H7 (cell line): ENCODE results near the gene DUSP15. TPM values are rescaled to one million over a fixed set of nuclear protein-coding genes. Genes with fewer than 3 reads are reported as not detected.
"Not testable (repeated sequence)": the region's sequence is repeated elsewhere in the genome, so short reads cannot be mapped to it uniquely, and the experiment has no call there.

Experiments used
- DNase-seq: peaks from one replicate; pipeline ENCODE4 v3.0.0; 2012
- H3K27me3 ChIP-seq: 2 replicates; pipeline ENCODE4 v1.6.0; 2011; ENCODE audit warnings: mild to moderate bottlenecking, low read length; ENCODE audit not compliant: control insufficient read depth, insufficient read depth
- H3K36me3 ChIP-seq: replicated peaks from 2 replicates; pipeline ENCODE4 v1.5.1; 2011; ENCODE audit warnings: low read length; ENCODE audit not compliant: control insufficient read depth, insufficient read depth
- H3K4me3 ChIP-seq: 2 replicates; pipeline ENCODE4 v1.5.1; 2011; ENCODE audit warnings: low read depth, mild to moderate bottlenecking, control low read depth, low read length, moderate library complexity; ENCODE audit not compliant: insufficient read depth
- total RNA-seq: library from RNA; depleted of rRNA; stranded (reverse); fragments of >200 nt; shearing (Covaris generic); gene quantifications from 2 replicates; pipeline ENCODE4 v1.2.3, GENCODE V29; 2014; rRNA removed

DUSP15 gene
- total RNA-seq, 1 experiment from 2014 or later, result 1.5 TPM

DNA sequence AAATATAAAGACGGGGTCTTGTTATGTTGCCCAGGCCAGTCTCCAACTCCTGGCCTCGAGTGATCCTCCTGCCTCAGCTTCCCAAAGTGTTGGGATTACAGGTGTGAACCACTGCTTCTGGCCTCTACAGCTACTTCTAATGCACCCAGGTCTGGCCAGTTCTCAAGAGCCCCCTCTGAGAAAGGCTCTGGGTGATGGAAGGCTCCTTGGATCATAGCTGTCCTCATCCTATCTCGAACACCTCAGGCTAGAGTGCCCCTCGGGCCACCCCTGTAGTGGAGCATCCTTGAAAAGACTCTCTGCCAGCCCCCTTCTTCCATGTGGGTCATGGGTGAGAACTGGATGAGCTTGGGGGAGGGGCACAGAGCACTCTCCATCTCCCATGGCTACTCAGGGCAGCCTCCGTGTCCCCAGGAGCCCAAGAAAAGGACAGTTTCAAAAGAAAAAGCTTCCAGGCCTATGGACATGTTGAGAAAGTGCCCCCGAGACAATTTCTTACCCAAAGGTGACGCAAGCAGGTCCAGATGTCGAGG lies 51.9 kb downstream of the DUSP15 start:
- no peaks in the 10 kb centered on the region for H3K27me3 ChIP-seq
- DNase-seq, result peak; percentile 58
- H3K4me3 ChIP-seq, result no peak overlapping the region
- no peaks in the 10 kb centered on the region for H3K36me3 ChIP-seq

DNA sequence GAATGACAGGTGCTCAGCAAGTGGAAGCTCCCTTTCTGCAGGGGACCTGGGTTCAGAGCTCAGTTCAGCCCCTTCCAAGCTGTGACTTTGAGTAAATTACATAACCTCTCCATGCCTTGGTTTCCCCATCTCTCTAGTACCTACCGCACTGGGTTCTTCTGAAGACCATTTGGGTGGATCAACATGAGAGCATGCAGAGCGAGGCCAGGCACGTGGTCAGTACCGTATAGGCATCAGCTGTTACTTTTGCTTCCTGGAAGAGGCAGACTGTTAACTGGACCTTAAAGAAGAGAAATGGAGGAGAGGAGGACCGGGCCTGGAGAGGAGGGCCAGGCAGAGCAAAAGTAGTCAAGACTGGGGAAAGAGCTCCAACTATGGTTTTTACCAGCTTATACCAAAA lies 52.9 kb downstream of the DUSP15 start:
- H3K36me3 ChIP-seq, result no peaks in the 10 kb centered on the region
- no peak overlapping the region for H3K4me3 ChIP-seq
- H3K27me3 ChIP-seq, result no peaks in the 10 kb centered on the region
- DNase-seq, result no peak

DNA sequence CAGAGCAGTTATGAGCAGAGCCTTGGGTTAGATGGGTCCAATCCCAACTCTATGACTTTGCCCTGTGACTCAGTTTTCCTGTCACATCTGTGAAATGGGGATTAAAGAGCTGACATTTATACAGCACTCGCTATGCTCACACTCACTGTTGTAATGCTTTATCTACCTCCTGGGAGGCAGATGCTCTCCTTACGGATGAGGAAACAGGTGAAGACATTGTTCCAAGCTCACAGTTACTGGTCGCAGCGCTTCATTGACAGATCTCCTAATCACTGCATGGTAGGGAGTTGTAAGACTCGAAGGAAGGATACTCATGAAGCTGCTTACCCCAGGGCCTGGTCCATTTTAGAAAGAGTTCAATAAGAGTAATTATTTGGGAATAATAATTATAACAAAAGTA lies 54.1 kb downstream of the DUSP15 start:
- Histone ChIP-seq H3K36me3 (no peaks in the 10 kb centered on the region), H3K27me3 (no peaks in the 10 kb centered on the region), H3K4me3 (no peak overlapping the region)
- peak; percentile 43 for DNase-seq

DNA sequence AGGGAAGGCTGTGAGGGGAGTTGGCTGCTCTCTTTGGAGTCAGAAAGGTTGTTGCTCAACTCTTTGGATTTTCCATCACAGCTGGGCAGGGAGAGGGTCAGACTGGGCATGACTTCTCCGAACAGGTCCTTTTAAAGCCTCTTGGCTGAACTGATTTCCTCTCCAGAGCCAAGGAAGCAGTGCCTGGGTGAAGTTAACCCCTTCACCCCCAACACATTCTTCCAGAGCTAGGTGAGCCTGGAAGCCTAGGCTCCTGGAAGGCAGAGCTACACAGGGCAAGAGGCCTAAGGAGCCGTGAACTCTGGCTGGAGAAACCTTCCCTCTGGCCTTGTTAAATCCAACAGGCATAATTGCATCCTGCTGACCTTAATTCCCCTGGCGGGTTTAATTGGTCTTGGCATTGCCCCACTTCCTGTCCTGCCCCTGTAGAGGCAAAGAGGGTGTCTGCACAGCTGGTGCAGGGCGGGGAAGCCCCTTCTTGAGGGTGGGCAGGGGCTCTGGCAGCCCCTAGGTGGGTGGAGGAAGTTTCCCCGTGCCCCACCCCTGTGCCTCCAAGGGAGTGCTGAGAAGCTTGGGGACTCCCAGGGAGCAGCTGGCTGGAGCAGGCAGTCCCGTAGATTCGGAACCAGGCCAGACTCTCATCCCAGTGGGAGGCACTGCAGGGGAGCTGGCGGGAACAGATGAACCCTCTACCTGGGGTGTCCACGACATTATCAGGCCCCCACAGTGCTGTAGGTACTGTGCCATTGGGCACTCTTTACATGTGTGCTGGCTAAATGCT lies 54.7 kb downstream of the DUSP15 start:
- no peaks in the 10 kb centered on the region for H3K36me3 ChIP-seq
- no peaks in the 10 kb centered on the region for H3K27me3 ChIP-seq
- peak; percentile 79 for DNase-seq
- no peak overlapping the region for H3K4me3 ChIP-seq

DNA sequence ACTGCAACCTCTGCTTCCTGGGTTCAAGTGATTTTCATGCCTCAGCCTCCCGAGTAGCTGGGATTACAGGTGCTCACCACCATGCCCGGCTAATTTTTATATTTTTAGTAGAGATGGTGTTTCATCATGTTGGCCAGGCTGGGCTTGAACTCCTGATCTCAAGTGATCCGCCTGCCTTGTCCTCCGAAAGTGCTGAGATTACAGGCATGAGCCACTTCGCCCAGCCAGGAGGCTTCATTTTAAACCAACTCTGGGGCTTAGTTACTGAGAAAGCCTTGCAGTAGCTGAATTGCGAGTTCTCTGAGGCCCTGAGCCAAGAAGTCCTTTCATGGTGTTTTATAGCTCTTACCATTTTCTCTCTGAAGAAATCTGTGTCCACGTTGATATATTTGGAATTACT lies 56.2 kb downstream of the DUSP15 start:
- H3K4me3 ChIP-seq, H3K36me3 ChIP-seq, H3K27me3 ChIP-seq, DNase-seq: not testable (repeated sequence)

DNA sequence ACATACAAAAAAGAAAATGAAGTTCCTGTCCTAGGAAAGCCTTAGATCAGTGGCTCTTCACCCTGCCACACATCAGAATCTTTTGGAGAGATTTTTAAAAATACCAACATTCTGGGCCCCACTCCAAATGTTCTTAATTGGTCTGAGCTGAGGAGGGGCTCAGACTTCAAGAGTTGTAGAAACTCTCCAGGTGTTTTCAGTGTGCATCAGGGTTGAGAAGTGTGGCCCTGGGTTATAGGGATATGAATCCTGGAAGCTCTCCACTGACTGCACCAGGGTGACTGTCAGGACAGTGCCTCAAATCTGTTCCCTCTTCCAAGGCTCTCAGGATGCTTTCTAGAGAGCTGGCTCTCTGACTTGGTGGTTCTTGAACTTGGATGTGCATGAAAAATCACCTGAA lies 56.7 kb downstream of the DUSP15 start:
- no peak for DNase-seq
- H3K27me3 ChIP-seq, result no peaks in the 10 kb centered on the region
- H3K36me3 ChIP-seq, result no peaks in the 10 kb centered on the region
- H3K4me3 ChIP-seq, result no peak overlapping the region

DNA sequence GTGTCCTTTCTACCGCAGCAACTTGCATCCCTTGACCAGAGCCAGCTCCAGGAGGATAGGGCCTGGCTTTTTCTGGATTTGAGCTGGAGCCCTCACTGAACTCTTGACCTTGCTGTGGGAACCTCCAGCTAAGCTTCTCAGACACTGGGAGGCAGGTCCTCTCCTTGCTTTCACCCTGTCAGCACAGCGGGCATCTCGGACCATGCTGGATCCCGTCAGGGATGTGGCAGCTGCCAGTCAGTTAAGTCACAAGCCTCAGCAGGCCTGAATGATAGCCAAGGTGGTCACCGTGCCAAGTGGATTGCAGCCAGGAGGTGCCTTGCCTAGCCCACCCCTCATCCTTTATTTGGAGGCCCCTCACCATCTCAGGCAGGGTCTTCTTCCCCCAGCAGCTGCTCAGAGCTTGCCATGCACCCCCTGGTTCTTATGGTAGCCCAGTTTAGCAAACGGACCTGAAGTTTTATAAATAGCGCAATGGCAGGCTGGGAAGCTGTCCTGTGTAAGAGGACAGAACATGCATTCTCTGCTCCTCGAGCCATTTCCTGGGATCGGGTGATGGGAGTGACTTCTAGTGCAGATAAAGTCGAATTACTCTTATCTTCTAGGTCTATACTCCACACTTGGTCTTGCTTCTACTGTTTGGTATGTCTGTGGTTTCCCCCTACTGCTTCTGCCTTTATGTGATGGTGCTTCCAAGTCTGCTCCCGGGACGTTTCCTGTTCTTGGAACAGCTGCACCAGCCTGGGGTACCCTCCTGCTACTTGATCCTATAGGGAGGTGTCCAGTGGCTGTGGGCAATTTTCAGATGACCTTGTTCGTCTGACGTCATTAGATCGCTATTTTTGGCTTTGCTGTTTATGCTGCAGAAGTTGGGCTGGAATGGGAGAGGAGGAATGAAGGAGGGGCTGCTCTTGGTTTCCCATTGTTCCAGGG lies 58.3 kb downstream of the DUSP15 start:
- no peak overlapping the region for H3K4me3 ChIP-seq
- no peak for DNase-seq
- no peaks in the 10 kb centered on the region for H3K27me3 ChIP-seq
- no peaks in the 10 kb centered on the region; the same call in 1 of the 2 replicates for H3K36me3 ChIP-seq

DNA sequence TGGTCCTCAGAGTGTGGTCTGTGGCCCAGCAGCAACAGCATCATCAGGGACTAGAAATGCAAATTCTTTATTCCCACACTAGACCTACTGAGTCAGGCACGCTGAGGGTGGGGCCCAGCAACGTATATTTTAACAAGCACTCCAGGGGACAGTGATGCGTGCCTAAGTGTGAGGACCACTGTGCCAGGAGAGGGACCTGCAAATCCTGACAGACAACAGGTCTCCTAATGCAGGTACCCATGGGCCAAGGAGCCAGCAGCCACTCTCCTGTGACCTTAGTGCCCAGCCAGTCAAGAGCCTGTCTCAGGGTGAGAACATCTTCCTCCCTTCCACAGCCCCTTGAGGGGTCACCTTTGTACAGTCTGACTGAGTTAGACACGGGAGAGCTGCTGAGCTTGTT lies 59.1 kb downstream of the DUSP15 start:
- Histone ChIP-seq H3K36me3 (peaks cover 3% of the 10 kb centered on the region), H3K4me3 (no peak overlapping the region), H3K27me3 (no peaks in the 10 kb centered on the region)
- no peak for DNase-seq

Other genes with a start within 250 kb of the DUSP15 start
- gene COX4I2, start 232.6 kb downstream of the DUSP15 start, total RNA-seq, result 0.21 TPM in 1 of 2 replicates, not detected in the other
- 38.5 and 53.6 TPM in 2 replicates for gene BCL2L1, start 147.7 kb downstream of the DUSP15 start, total RNA-seq
- gene TPX2, start 131.2 kb downstream of the DUSP15 start, total RNA-seq, result 119 and 157 TPM in 2 replicates
- 0.21 TPM in 1 of 2 replicates, not detected in the other for gene MYLK2, start 51.2 kb downstream of the DUSP15 start, total RNA-seq
- 0.38 TPM in 1 of 2 replicates, not detected in the other for gene FOXS1, start 24.9 kb downstream of the DUSP15 start, total RNA-seq
- gene TTLL9, start 107 bp upstream of the DUSP15 start, total RNA-seq, result 0.14 TPM in 1 of 2 replicates, not detected in the other
- 8.4 and 12.8 TPM in 2 replicates for gene PDRG1, start 81.5 kb upstream of the DUSP15 start, total RNA-seq
- gene XKR7, start 97.6 kb upstream of the DUSP15 start, total RNA-seq, result 0.63 and 0.73 TPM in 2 replicates
- gene CCM2L, start 139.9 kb upstream of the DUSP15 start, total RNA-seq, result 8.3 and 10.6 TPM in 2 replicates
- gene HCK, start 181.7 kb upstream of the DUSP15 start, total RNA-seq, result 0.70 and 0.76 TPM in 2 replicates
- gene TM9SF4, start 239.2 kb upstream of the DUSP15 start, total RNA-seq, result 36.9 and 41.9 TPM in 2 replicates